Spleen (tissue), 7 donors: Measurements from ENCODE around the gene SLC39A11.

Experiments
- CTCF ChIP-seq, 11 experiments: fragments of 200-600 bp in 7 of 11; fragments of 450-650 bp in 4 of 11; sonication (generic) in 4 of 11; IDR thresholded peaks in 8 of 11; conservative IDR thresholded peaks in 3 of 11; 1 replicate in 7 of 11; 2 replicates in 4 of 11; pipeline versions ENCODE4 v1.4.0 to v1.8.0; 2016 to 2021; ENCODE audit warnings: antibody characterized with exemption in 11 of 11, inconsistent platforms in 4 of 11, mild to moderate bottlenecking in 1 of 11
- POLR2A ChIP-seq, 3 donors: fragments of 450-650 bp; IDR thresholded peaks; one replicate each; pipeline ENCODE4 v1.5.1; 2017; ENCODE audit warnings: antibody characterized with exemption in 3 of 3, mild to moderate bottlenecking in 1 of 3
- donor health status: DM: no; HTN: no; CAD: no; lungs with moderate emphysema.
- donor health status: DM: no; HTN: no; CAD: no.
- donor health status: DM: no; HTN: no; CAD: no.

GRCh38 chr17:72788950-72789585 is 303.4 kb downstream of the SLC39A11 start:
- TF ChIP-seq CTCF (IDR thresholded peaks at IDR 0.05 in 8 of 11, conservative IDR thresholded peaks at IDR 0.05 in 3 of 11) (no peak), POLR2A (IDR thresholded peaks at IDR 0.05) (no peak)
